Measurements from ENCODE around the gene KCTD5.

Gene KCTD5

DNA sequence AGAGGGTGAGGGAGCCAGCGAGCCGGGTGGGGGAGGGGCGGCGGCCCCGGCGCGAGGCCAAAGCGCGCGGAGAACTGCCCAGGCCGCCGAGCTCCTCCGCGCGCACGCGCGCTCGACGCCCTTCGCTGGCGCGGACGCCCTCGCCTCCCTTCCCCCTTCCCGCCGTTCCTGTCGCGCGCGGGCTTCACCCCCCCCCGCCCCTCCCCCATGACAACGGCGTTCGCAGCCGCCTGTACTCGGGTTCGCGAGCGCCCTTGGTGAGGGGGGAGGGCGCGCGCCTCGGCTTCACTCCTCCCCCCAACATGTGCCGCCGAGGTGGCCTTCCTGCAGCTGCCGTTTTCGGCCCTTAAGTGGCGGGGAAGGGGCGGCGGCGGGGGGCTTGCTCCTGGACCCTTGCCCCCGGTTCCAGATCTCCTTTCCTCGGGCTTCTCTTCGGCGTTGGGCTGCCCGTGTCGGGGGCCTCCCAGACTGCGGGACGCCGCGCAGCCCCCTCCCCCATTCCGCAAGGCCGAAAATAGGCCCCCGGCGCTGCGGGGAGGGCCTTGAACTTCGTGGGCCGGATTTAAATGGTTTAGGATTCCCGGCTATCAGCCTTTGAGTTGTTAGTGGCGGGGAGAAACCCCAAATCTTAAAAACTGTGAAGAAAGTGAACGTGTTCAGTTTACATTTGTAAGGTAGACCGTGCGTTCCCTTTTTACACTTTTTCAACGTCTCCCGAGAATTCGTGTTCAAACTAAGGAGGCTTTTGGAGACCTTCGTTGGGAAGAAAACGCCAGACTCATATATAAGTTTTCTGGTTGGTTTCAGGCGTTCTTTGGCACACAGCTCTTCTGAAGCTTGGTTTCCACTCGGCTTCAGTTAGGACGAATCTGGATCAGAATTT, 70.8 kb downstream of the KCTD5 start:
- DNase-seq = peak; percentile 48

DNA sequence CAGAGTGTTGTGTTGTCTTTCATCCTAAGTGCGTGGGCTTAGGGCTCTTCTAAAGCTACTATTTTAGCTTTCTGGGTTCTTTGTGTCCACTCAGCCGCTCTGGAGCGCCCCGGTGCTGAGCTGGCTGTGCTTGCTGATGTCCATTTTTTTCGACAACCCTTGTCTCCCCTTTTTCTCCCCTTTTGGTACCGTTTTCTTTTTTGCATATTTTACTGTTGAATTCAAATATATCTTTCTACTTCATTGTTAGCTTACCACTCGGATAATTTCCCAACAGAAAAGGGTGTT, 71.4 kb downstream of the KCTD5 start:
- no peak for DNase-seq

GRCh38 chr16:2755158-2755557, 72.8 kb downstream of the KCTD5 start:
- no peak for DNase-seq

- no peak for DNase-seq
These were observed 74.1 kb downstream of the KCTD5 start for GRCh38 chr16:2756288-2757015.

GRCh38 chr16:2757344-2757743, 75.0 kb downstream of the KCTD5 start:
- DNase-seq = no peak
